H9 (cell line): ENCODE measurements around the gene NSUN6. TPM values are rescaled to one million over a fixed set of nuclear protein-coding genes. Genes with fewer than 3 reads are reported as not detected.
"Not testable (repeated sequence)": the region's sequence is repeated elsewhere in the genome, so short reads cannot be mapped to it uniquely, and the experiment has no call there.

Experiments
- DNase-seq: peaks from one replicate; pipeline ENCODE4 v3.0.0-alpha.2; 2017
- H2AFZ ChIP-seq: one replicate; pipeline ENCODE4 v1.6.1; 2013; ENCODE audit warnings: mild to moderate bottlenecking, low read length, control low read depth, moderate library complexity
- H2AK5ac ChIP-seq: 2 replicates; pipeline ENCODE4 v1.6.1; 2013; ENCODE audit warnings: low read length, control low read depth, mixed read lengths; ENCODE audit not compliant: insufficient read length
- H2BK120ac ChIP-seq: one replicate; pipeline ENCODE4 v1.6.1; 2013; ENCODE audit warnings: low read depth, mild to moderate bottlenecking, low read length, control low read depth, inconsistent platforms; ENCODE audit not compliant: poor library complexity, severe bottlenecking
- H2BK12ac ChIP-seq: 2 replicates; pipeline ENCODE4 v1.6.1; 2013; ENCODE audit warnings: low read length, control low read depth, mixed read lengths, low read depth; ENCODE audit not compliant: insufficient read length
- H2BK15ac ChIP-seq: 2 replicates; pipeline ENCODE4 v1.6.1; 2013; ENCODE audit warnings: low read depth, low read length, control low read depth
- H2BK20ac ChIP-seq: one replicate; pipeline ENCODE4 v1.6.1; 2013; ENCODE audit warnings: low read depth, mild to moderate bottlenecking, low read length, control low read depth, inconsistent platforms; ENCODE audit not compliant: poor library complexity, severe bottlenecking
- H2BK5ac ChIP-seq: 2 replicates; pipeline ENCODE4 v1.6.1; 2013; ENCODE audit warnings: low read length, control low read depth, mixed read lengths; ENCODE audit not compliant: insufficient read length
- H3K14ac ChIP-seq: 2 replicates; pipeline ENCODE4 v1.6.1; 2013; ENCODE audit warnings: low read length, control low read depth; ENCODE audit not compliant: insufficient read depth
- H3K18ac ChIP-seq: 2 replicates; pipeline ENCODE4 v1.6.1; 2013; ENCODE audit warnings: low read depth, mild to moderate bottlenecking, mixed read lengths, low read length, control low read depth; ENCODE audit not compliant: insufficient read length
- H3K23ac ChIP-seq: 2 replicates; pipeline ENCODE4 v1.6.1; 2013; ENCODE audit warnings: low read length, control low read depth, mixed read lengths, low read depth; ENCODE audit not compliant: insufficient read length
- H3K23me2 ChIP-seq: 2 replicates; pipeline ENCODE4 v1.6.1; 2013; ENCODE audit warnings: low read depth, mild to moderate bottlenecking, mixed read lengths, low read length, control low read depth; ENCODE audit not compliant: insufficient read length, poor library complexity, severe bottlenecking
- H3K27ac ChIP-seq: 2 replicates; pipeline ENCODE4 v1.5.1; 2013; ENCODE audit warnings: low read length, control low read depth, mixed read lengths, low read depth; ENCODE audit not compliant: insufficient read length
- H3K27me3 ChIP-seq: 2 replicates; pipeline ENCODE4 v1.6.1; 2013; ENCODE audit warnings: low read length, control low read depth, inconsistent platforms; ENCODE audit not compliant: insufficient read depth
- H3K4ac ChIP-seq: 2 replicates; pipeline ENCODE4 v1.6.1; 2013; ENCODE audit warnings: low read depth, mild to moderate bottlenecking, control low read depth, inconsistent platforms, low read length, moderate library complexity
- H3K4me1 ChIP-seq: 2 replicates; pipeline ENCODE4 v1.6.1; 2013; ENCODE audit warnings: low read length, control low read depth, inconsistent platforms; ENCODE audit not compliant: insufficient read depth
- H3K4me2 ChIP-seq: 2 replicates; pipeline ENCODE4 v1.6.1; 2013; ENCODE audit warnings: low read length, control low read depth, mixed read lengths; ENCODE audit not compliant: insufficient read length, insufficient read depth
- H3K56ac ChIP-seq: 2 replicates; pipeline ENCODE4 v1.6.1; 2013; ENCODE audit warnings: low read depth, mild to moderate bottlenecking, mixed read lengths, low read length, control low read depth; ENCODE audit not compliant: insufficient read length
- H3K79me1 ChIP-seq: 2 replicates; pipeline ENCODE4 v1.6.1; 2013; ENCODE audit warnings: low read depth, mild to moderate bottlenecking, moderate library complexity, low read length, control low read depth, inconsistent platforms; ENCODE audit not compliant: insufficient read depth, poor library complexity, severe bottlenecking
- H3K79me2 ChIP-seq: 2 replicates; pipeline ENCODE4 v1.6.1; 2013; ENCODE audit warnings: low read length, control low read depth, inconsistent platforms; ENCODE audit not compliant: insufficient read depth
- H3K9ac ChIP-seq: 2 replicates; pipeline ENCODE4 v1.6.1; 2013; ENCODE audit warnings: low read length, control low read depth, mixed read lengths; ENCODE audit not compliant: insufficient read length; ENCODE audit errors: extremely low read depth
- H3K9me3 ChIP-seq: one replicate; pipeline ENCODE4 v1.6.1; 2013; ENCODE audit warnings: low read depth, low read length, inconsistent platforms; ENCODE audit not compliant: control insufficient read depth
- H3T11ph ChIP-seq: one replicate; pipeline ENCODE4 v1.6.1; 2013; ENCODE audit warnings: mild to moderate bottlenecking, low read length, control low read depth, inconsistent platforms
- H4K20me1 ChIP-seq: one replicate; pipeline ENCODE4 v1.6.1; 2013; ENCODE audit not compliant: control insufficient read depth, insufficient read length, insufficient read depth
- H4K5ac ChIP-seq: 2 replicates; pipeline ENCODE4 v1.6.1; 2013; ENCODE audit warnings: low read depth, mild to moderate bottlenecking, mixed read lengths, low read length, control low read depth; ENCODE audit not compliant: insufficient read length
- H4K8ac ChIP-seq: replicated peaks from 2 replicates; pipeline ENCODE4 v1.6.1; 2013; ENCODE audit warnings: low read length, control low read depth, mixed read lengths, low read depth; ENCODE audit not compliant: insufficient read length
- H4K91ac ChIP-seq: 2 replicates; pipeline ENCODE4 v1.6.1; 2013; ENCODE audit warnings: low read depth, mild to moderate bottlenecking, moderate library complexity, mixed read lengths, low read length, control low read depth; ENCODE audit not compliant: insufficient read length
- H3K27ac Mint-ChIP-seq, 3 experiments: 2 replicates in 2 of 3; 3 replicates in 1 of 3; pipeline ENCODE4 v1.8.0; 2020 to 2021; ENCODE audit warnings: mixed read lengths in 3 of 3, mild to moderate bottlenecking in 1 of 3, moderate library complexity in 1 of 3
- H3K27me3 Mint-ChIP-seq: 2 replicates; pipeline ENCODE4 v1.8.0; 2021; ENCODE audit warnings: low read depth, mild to moderate bottlenecking, moderate library complexity, mixed read lengths
- H3K36me3 Mint-ChIP-seq, 3 experiments: 2 replicates in 2 of 3; 3 replicates in 1 of 3; pipeline ENCODE4 v1.8.0; 2020 to 2021; ENCODE audit warnings: low read depth in 3 of 3, mixed read lengths in 3 of 3; ENCODE audit not compliant: insufficient read depth in 1 of 3
- H3K4me1 Mint-ChIP-seq, 2 experiments: 2 replicates each; pipeline ENCODE4 v1.8.0; 2020; ENCODE audit warnings: mixed read lengths in 2 of 2
- H3K4me3 Mint-ChIP-seq, 2 experiments: 2 replicates in 1 of 2; 3 replicates in 1 of 2; pipeline ENCODE4 v1.8.0; 2020 to 2021; ENCODE audit warnings: mild to moderate bottlenecking in 2 of 2, mixed read lengths in 2 of 2, moderate library complexity in 1 of 2
- H3K9me3 Mint-ChIP-seq, 2 experiments: 2 replicates in 1 of 2; 3 replicates in 1 of 2; pipeline ENCODE4 v1.8.0; 2020; ENCODE audit warnings: mild to moderate bottlenecking in 2 of 2, mixed read lengths in 2 of 2, moderate library complexity in 1 of 2
- WGBS: extraction: QIAGEN DNeasy Blood & Tissue Kit; methylation state at CpG from one replicate; pipeline ENCODE4 v1.1.7; 2013; ENCODE audit warnings: missing lambda C conversion rate, low lambda C conversion rate, mixed read lengths; ENCODE audit not compliant: insufficient read length; ENCODE audit errors: extremely low coverage; 5-methylcytosine and 5-hydroxymethylcytosine counted together
- total RNA-seq: library from RNA; stranded (reverse); gene quantifications from 2 replicates; pipeline ENCODE4 v1.2.1, GENCODE V29; 2021

NSUN6 gene
- total RNA-seq, 1 experiment from 2014 or later = 11.9 TPM

DNA sequence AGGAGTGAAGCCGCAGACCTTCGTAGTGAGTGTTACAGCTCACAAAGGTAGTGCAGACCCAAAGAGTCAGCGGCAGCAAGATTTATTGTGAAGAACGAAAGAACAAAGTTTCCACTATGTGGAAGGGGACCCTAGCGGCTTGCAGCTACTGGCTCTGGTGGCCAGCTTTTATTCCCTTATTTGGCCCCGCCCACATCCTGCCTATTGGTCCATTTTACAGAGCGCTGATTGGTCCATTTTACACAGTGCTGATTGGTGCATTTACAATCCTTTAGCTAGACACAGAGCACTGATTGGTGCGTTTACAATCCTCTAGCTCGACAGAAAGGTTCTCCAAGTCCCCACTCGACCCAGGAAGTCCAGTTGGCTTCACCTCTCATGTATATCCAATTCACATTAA, 64.8 kb downstream of the NSUN6 start:
- not testable (repeated sequence) for H3K56ac ChIP-seq, H3T11ph ChIP-seq, H4K5ac ChIP-seq, H4K91ac ChIP-seq, H3K9me3 ChIP-seq, H3K27me3 Mint-ChIP-seq, H2BK120ac ChIP-seq, H3K4me1 ChIP-seq, H4K8ac ChIP-seq, H3K27me3 ChIP-seq, H2BK5ac ChIP-seq, H3K23ac ChIP-seq, H3K27ac Mint-ChIP-seq, H3K9ac ChIP-seq, H3K9me3 Mint-ChIP-seq, H3K4me3 Mint-ChIP-seq, H3K4me1 Mint-ChIP-seq, H3K4me2 ChIP-seq, H3K23me2 ChIP-seq, H3K27ac ChIP-seq, H4K20me1 ChIP-seq, H2AK5ac ChIP-seq, H3K14ac ChIP-seq, H3K4ac ChIP-seq, H2AFZ ChIP-seq, H2BK15ac ChIP-seq, H2BK12ac ChIP-seq, H3K79me1 ChIP-seq, DNase-seq, H2BK20ac ChIP-seq, H3K79me2 ChIP-seq, H3K18ac ChIP-seq
- no CpG with 5 or more reads among the region's 10 CpGs for WGBS
- peaks cover 36 to 51% (median 48%) of the 10 kb centered on the region in 3 experiments for H3K36me3 Mint-ChIP-seq
